ENCODE measurements around the gene METTL4.

METTL4 gene

DNA sequence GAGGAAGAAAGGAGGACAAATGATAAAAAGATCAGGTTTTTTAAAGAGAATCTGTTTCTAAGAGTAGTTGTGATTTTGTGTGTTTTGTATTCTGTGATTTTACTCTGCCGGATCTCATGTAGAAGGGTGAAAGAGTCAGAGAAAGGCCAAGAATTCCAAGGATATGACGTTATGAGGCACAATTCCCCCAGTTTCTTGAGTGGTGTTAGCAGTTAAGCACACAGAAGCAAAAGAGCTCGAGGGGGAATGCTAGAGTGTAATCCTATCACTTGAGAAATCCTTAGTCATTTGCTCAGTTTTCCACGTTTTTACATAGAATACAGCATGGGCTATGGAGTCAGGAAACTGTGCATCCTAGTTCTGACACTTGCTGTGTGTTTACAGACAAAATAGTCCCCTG lies 34.8 kb downstream of the METTL4 start:
- DNase-seq (ENCODE audit: low read depth) = peak; percentile 48
- H3K4me3 ChIP-seq (ENCODE audit: low read length) = no peak overlapping the region
- TF ChIP-seq, protein P1, sequence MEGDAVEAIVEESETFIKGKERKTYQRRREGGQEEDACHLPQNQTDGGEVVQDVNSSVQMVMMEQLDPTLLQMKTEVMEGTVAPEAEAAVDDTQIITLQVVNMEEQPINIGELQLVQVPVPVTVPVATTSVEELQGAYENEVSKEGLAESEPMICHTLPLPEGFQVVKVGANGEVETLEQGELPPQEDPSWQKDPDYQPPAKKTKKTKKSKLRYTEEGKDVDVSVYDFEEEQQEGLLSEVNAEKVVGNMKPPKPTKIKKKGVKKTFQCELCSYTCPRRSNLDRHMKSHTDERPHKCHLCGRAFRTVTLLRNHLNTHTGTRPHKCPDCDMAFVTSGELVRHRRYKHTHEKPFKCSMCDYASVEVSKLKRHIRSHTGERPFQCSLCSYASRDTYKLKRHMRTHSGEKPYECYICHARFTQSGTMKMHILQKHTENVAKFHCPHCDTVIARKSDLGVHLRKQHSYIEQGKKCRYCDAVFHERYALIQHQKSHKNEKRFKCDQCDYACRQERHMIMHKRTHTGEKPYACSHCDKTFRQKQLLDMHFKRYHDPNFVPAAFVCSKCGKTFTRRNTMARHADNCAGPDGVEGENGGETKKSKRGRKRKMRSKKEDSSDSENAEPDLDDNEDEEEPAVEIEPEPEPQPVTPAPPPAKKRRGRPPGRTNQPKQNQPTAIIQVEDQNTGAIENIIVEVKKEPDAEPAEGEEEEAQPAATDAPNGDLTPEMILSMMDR (conservative IDR thresholded peaks at IDR 0.05; ENCODE audit: low read length) = no peak

DNA sequence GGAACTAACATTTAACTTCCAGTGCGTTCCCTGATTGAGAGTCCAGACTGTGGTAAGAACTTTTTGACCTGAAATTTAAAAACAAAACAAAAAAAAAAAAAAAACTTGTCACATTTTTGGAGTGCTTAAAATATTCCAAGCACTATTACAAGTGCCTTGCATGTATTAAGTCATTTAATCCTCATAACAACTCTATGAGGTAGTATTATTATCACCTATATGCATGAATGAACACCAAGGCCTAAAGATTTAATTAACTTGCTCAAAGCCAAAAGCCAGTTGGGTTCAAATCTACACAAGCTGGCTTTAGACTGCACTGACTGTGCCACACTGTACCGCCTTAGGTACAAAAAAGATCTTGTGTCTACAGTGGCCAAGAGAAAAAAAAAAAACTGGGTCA lies 35.2 kb downstream of the METTL4 start:
- TF ChIP-seq, protein P1 (conservative IDR thresholded peaks at IDR 0.05; ENCODE audit: low read length) = no peak
- H3K4me3 ChIP-seq (ENCODE audit: low read length) = no peak overlapping the region
- DNase-seq (ENCODE audit: low read depth) = no peak

DNA sequence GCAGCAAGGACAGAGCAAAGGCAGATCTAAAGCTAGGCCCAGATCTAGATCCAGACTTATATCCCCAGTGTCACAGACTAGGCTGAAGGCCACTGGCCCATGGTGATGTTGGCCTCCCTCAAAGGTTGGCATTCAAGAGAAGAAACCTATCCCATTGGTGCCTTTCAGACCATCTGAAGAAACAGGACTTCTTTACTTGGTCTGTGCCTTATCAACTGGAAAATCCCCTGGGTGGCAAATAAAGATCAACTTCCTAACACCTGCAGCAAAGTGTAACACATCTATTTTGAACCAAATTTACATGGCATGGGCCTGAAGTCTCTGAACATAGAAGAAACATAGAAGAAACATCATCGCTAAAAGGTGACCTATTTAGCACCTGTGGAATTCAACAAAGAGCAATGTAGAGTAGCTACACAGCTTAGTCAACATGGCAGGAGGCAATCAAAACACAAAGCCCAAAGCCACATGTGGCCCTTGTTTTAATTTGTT lies 35.8 kb downstream of the METTL4 start:
- no peak for DNase-seq (ENCODE audit: low read depth)
- no peak overlapping the region for H3K4me3 ChIP-seq (ENCODE audit: low read length)
- TF ChIP-seq, protein P1 (conservative IDR thresholded peaks at IDR 0.05; ENCODE audit: low read length) = no peak

DNA sequence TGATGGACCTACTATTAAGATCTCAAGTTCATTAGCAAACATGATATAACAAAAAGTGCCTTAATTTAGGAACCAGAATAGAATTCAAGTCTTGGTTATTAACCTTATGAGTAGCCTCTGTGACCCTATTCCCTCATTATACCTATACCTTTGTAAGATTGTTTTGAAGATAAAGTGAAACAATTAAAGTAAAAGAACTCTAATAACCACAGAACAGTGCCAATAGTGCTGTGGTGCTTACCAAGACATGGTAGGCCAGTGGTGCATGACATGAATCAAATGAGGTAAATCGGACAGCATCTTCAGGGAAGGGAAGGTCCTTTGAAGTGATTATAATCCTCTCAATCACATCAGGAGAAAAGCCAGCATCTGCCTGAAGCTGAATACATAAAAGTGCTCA lies 36.4 kb downstream of the METTL4 start:
- no peak for DNase-seq (ENCODE audit: low read depth)
- TF ChIP-seq, protein P1 (conservative IDR thresholded peaks at IDR 0.05; ENCODE audit: low read length) = no peak
- no peak overlapping the region for H3K4me3 ChIP-seq (ENCODE audit: low read length)

DNA sequence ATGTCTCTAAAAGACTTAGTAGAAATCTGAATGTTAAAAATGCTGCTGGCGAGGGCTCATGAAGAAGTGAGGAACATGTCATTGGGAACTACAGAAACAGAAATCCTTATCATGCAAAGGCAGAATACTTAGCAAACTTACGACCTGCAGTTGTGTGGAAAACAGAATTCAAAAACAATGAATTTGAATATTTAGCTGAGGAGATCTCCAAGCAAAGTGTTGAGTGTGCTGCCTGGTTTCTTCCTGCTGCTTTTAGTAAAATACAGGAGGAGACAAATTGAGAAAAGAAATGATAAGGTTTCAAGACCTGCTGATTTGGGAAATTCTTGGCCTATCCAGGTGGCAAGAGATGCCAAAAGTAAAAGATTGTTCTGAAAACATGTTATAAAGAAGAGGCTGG lies 38.5 kb downstream of the METTL4 start:
- TF ChIP-seq, protein P1 (conservative IDR thresholded peaks at IDR 0.05; ENCODE audit: low read length) = no peak
- no peak for DNase-seq (ENCODE audit: low read depth)
- H3K4me3 ChIP-seq (ENCODE audit: low read length) = no peak overlapping the region

DNA sequence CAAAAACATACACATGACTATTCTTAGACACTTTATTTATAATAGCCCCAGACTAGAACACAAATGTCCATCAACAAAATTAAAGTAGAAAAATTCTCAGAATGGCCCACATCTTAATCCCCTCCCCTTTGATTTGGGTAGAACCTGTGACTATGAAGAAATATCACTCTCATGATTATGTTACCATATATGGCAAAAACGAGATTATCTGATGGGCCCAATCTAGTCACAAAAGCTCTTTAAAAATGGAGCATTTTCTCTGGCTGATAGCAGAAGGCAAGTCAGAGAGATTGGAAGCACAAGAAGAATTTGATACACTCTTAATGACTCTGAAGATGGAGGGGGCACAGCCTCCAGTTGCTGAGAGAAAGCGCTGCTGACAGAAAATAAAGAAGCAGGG lies 39.6 kb downstream of the METTL4 start:
- TF ChIP-seq, protein P1 (conservative IDR thresholded peaks at IDR 0.05; ENCODE audit: low read length) = no peak
- no peak overlapping the region for H3K4me3 ChIP-seq (ENCODE audit: low read length)
- no peak for DNase-seq (ENCODE audit: low read depth)

DNA sequence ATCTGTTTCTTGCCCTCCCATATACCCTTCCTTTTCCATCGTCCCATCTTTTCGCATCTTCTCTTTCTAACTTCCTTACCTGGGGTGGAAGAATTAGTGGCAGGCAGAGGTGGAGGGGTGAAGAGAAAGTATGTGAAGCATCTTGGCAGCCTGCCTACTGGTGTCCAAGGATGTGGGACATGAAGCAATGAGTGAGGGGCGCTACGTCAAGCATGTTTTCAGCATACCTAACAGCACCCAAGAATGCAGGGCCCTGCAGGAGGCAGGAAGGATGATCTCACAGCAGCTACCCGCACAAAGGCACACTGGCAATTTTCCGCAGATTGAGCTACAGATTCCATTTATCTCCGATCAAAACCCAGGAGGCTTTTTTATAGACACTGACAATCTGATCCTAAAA lies 42.2 kb downstream of the METTL4 start:
- peak; percentile 19 for DNase-seq (ENCODE audit: low read depth)
- TF ChIP-seq, protein P1 (conservative IDR thresholded peaks at IDR 0.05; ENCODE audit: low read length) = no peak
- H3K4me3 ChIP-seq (ENCODE audit: low read length) = no peak overlapping the region
